K562 (cell line): ENCODE results near the gene NUP98. TPM values are rescaled to one million over a fixed set of nuclear protein-coding genes. Genes with fewer than 3 reads are reported as not detected.

Source experiments
- ATAC-seq: fragments of 200-7000 bp; cut with Tn5 transposase; 3 replicates; pipeline ENCODE4 v1.9.1; 2020; ENCODE audit warnings: moderate library complexity
- BruUV-seq: library from RNA; stranded (reverse); fragments of 400-500 nt; replicated peaks from 2 replicates; lab custom pipeline; 2021; lab: Mats Ljungman, UMichigan
- CTCF ChIA-PET: fragments of 300-600 bp; formaldehyde crosslinking; extraction: SDS; loops from one replicate; lab custom pipeline; 2021; ENCODE audit warnings: low intra/inter-chr PET ratio; lab: Yijun Ruan, JAX
- POLR2A ChIA-PET: fragments of 300-600, 350-650 bp; sonication (Branson Sonifier 250); formaldehyde crosslinking; extraction: SDS; loops from one replicate; lab custom pipeline; 2021; ENCODE audit warnings: antibody characterized with exemption, inconsistent platforms; lab: Yijun Ruan, JAX
- DNase-seq, 4 experiments: peaks; one replicate each; pipeline versions ENCODE4 v3.0.0 to v3.0.0-alpha.2; 2011 to 2018; ENCODE audit warnings: low spot score in 3 of 4, mixed read lengths in 3 of 4; ENCODE audit errors: extremely low read depth in 1 of 4
- FAIRE-seq: peaks from 2 replicates; lab custom pipeline; 2011; peaks lifted over from hg19 to GRCh38; lab: Jason Lieb, UNC
- H2AFZ ChIP-seq: 2 replicates; pipeline ENCODE4 v1.6.0; 2011; ENCODE audit warnings: low read depth, low read length, control low read depth, inconsistent platforms
- H3K27ac ChIP-seq: fragments of 200-600 bp; 3 replicates; pipeline ENCODE4 v1.8.0; 2011; ENCODE audit warnings: low read depth, mild to moderate bottlenecking, control low read depth, inconsistent platforms, low read length, moderate library complexity, mixed read lengths; ENCODE audit errors: extremely low read depth
- H3K27me3 ChIP-seq, 2 experiments: fragments of 300-600 bp in 1 of 2; 2 replicates in 1 of 2; 3 replicates in 1 of 2; pipeline versions ENCODE4 v1.6.0 to v1.8.0; 2011; ENCODE audit warnings: inconsistent platforms in 2 of 2, low read length in 2 of 2, mild to moderate bottlenecking in 1 of 2, mixed read lengths in 1 of 2, moderate library complexity in 1 of 2; ENCODE audit not compliant: control insufficient read depth in 2 of 2, insufficient read depth in 2 of 2
- H3K36me3 ChIP-seq: fragments of 300-600 bp; 3 replicates; pipeline ENCODE4 v1.8.0; 2011; ENCODE audit warnings: mild to moderate bottlenecking, low read length, inconsistent platforms; ENCODE audit not compliant: control insufficient read depth, insufficient read depth
- H3K4me1 ChIP-seq, 2 experiments: fragments of 200-600 bp in 1 of 2; replicated peaks in 1 of 2; 2 replicates in 1 of 2; 3 replicates in 1 of 2; pipeline versions ENCODE4 v1.5.1 to v1.8.0; 2011; ENCODE audit warnings: inconsistent platforms in 2 of 2, low read length in 2 of 2, mild to moderate bottlenecking in 1 of 2, mixed read lengths in 1 of 2, moderate library complexity in 1 of 2; ENCODE audit not compliant: control insufficient read depth in 2 of 2, insufficient read depth in 2 of 2
- H3K4me2 ChIP-seq: 2 replicates; pipeline ENCODE4 v1.6.1; 2011; ENCODE audit warnings: low read length, control low read depth, inconsistent platforms, mixed read lengths; ENCODE audit not compliant: insufficient read depth
- H3K4me3 ChIP-seq: fragments of 200-600 bp; sonication (generic), shearing (Covaris generic); 2 replicates; pipeline ENCODE4 v1.5.1; 2016; ENCODE audit warnings: control low read depth, inconsistent platforms
- H3K79me2 ChIP-seq: fragments of 200-600 bp; 3 replicates; pipeline ENCODE4 v1.8.0; 2011; ENCODE audit warnings: low read length, inconsistent platforms; ENCODE audit not compliant: control insufficient read depth, insufficient read depth
- H3K9ac ChIP-seq, 2 experiments: 2 replicates each; pipeline versions ENCODE4 v1.6.0 to v1.6.1; 2011; ENCODE audit warnings: low read depth in 2 of 2, low read length in 2 of 2, control low read depth in 1 of 2, inconsistent platforms in 1 of 2, mild to moderate bottlenecking in 1 of 2, mixed read lengths in 1 of 2; ENCODE audit not compliant: insufficient read depth in 1 of 2
- H3K9me1 ChIP-seq: one replicate; pipeline ENCODE4 v1.6.0; 2011; ENCODE audit warnings: inconsistent platforms, mild to moderate bottlenecking, low read length, moderate library complexity; ENCODE audit not compliant: control insufficient read depth, insufficient read depth
- H3K9me3 ChIP-seq: replicated peaks from 2 replicates; pipeline ENCODE4 v1.5.1; 2011; ENCODE audit warnings: low read depth, low read length, inconsistent platforms; ENCODE audit not compliant: control insufficient read depth, insufficient read depth
- H4K20me1 ChIP-seq: replicated peaks from 2 replicates; pipeline ENCODE4 v1.6.1; 2011; ENCODE audit warnings: low read length, inconsistent platforms, mixed read lengths; ENCODE audit not compliant: control insufficient read depth, insufficient read depth
- CCNT2 ChIP-seq: IDR thresholded peaks from 2 replicates; pipeline ENCODE4 v1.6.1; 2011; ENCODE audit warnings: borderline replicate concordance, low read depth, mild to moderate bottlenecking, moderate library complexity, mixed read lengths, low read length; ENCODE audit not compliant: insufficient read length; ENCODE audit errors: extremely low read depth
- CXXC5 ChIP-seq: fragments of 250-450 bp; sonication (Bioruptor Pico); IDR thresholded peaks from 2 replicates; pipeline ENCODE4 v1.8.0; 2022; ENCODE audit warnings: inconsistent platforms, mild to moderate bottlenecking, moderate library complexity
- MIER1 ChIP-seq: fragments of 450-650 bp; IDR thresholded peaks from 2 replicates; pipeline ENCODE4 v1.6.1; 2016; ENCODE audit warnings: antibody characterized with exemption, mild to moderate bottlenecking, low read depth
- PML ChIP-seq: IDR thresholded peaks from 2 replicates; pipeline ENCODE4 v1.6.1; 2012; ENCODE audit warnings: low read length, inconsistent platforms
- POLR2AphosphoS5 ChIP-seq: IDR thresholded peaks from 2 replicates; pipeline ENCODE4 v1.6.1; 2011; ENCODE audit warnings: mild to moderate bottlenecking, low read depth, low read length, moderate library complexity; ENCODE audit not compliant: control insufficient read depth, insufficient read depth
- POLR2G ChIP-seq: fragments of 200-400 bp; formaldehyde crosslinking; IDR thresholded peaks from 2 replicates; pipeline ENCODE4 v1.6.1; 2017; ENCODE audit warnings: low read depth, mild to moderate bottlenecking, antibody characterized with exemption, low read length, moderate library complexity
- PYGO2 ChIP-seq: fragments of 450-650 bp; IDR thresholded peaks from 2 replicates; pipeline ENCODE4 v1.6.1; 2016; ENCODE audit warnings: mild to moderate bottlenecking, missing genetic modification characterization, moderate library complexity, missing compliant biosample characterization
- RBFOX2 ChIP-seq: fragments of 200-400 bp; formaldehyde crosslinking; IDR thresholded peaks from 2 replicates; pipeline ENCODE4 v1.6.1; 2017; ENCODE audit warnings: low read depth, mild to moderate bottlenecking, low read length, moderate library complexity
- SIN3A ChIP-seq, 2 experiments: fragments of 150-350 bp in 1 of 2; IDR thresholded peaks; 2 replicates each; pipeline ENCODE4 v1.6.1; 2011 to 2016; ENCODE audit warnings: borderline replicate concordance in 2 of 2, low read depth in 2 of 2, low read length in 2 of 2, mild to moderate bottlenecking in 2 of 2, moderate library complexity in 2 of 2; ENCODE audit not compliant: control insufficient read depth in 1 of 2
- SIN3B ChIP-seq: fragments of 450-650 bp; IDR thresholded peaks from 2 replicates; pipeline ENCODE4 v1.6.1; 2017; ENCODE audit warnings: low read depth, mild to moderate bottlenecking, moderate library complexity
- SMAD4 ChIP-seq: fragments of 250-450 bp; sonication (Bioruptor Pico); conservative IDR thresholded peaks from 2 replicates; pipeline ENCODE4 v1.8.0; 2021; ENCODE audit warnings: inconsistent platforms, mild to moderate bottlenecking, moderate library complexity
- SRSF9 ChIP-seq: fragments of 200-400 bp; formaldehyde crosslinking; IDR thresholded peaks from 2 replicates; pipeline ENCODE4 v1.6.1; 2017; ENCODE audit warnings: low read depth, low read length, borderline replicate concordance
- TRIM24 ChIP-seq, 2 experiments: fragments of 450-650 bp; IDR thresholded peaks; 2 replicates each; pipeline ENCODE4 v1.6.1; 2016
- ZNF253 ChIP-seq: fragments of 250-450 bp; sonication (Bioruptor Pico); conservative IDR thresholded peaks from 2 replicates; pipeline ENCODE4 v1.6.1; 2021; ENCODE audit warnings: mild to moderate bottlenecking
- WGBS: fragments of 100-300 bp; shearing (Covaris generic); methylation state at CpG from one replicate; pipeline ENCODE4 v1.1.6; 2016; ENCODE audit warnings: low coverage, mixed read lengths; ENCODE audit not compliant: insufficient coverage; ENCODE audit errors: missing lambda C conversion rate; 5-methylcytosine and 5-hydroxymethylcytosine counted together
- in situ Hi-C: fragments of 300-500 bp; cut with MboI; formaldehyde crosslinking; loops from 4 replicates; pipeline ENCODE4 v1.15.0; 2018; ENCODE audit warnings: inconsistent platforms, mixed read lengths
- intact Hi-C: fragments of 100-400 bp; cut with micrococcal nuclease; formaldehyde crosslinking; loops from 2 replicates; pipeline ENCODE4 v1.14.2; 2022
- polyA plus RNA-seq, 8 experiments: library from polyadenylated mRNA; depleted of rRNA in 4 of 8; stranded (reverse) in 5 of 8; unstranded in 3 of 8; fragments of >200 nt; fragmentation: Nextera tagmentation in 2 of 8; fragmentation: Illumina TruSeq in 1 of 8; extraction: Ambion mirVana in 2 of 8; extraction: Trizol in 1 of 8; gene quantifications; 2 replicates each; pipeline versions ENCODE4 v1.2.1 to v1.2.3, GENCODE V29; 2011 to 2014; ENCODE audit warnings: inconsistent platforms in 1 of 8, missing spikeins in 1 of 8
- total RNA-seq, 7 experiments: library from RNA; depleted of rRNA in 6 of 7; stranded (reverse); fragments of >200 nt in 6 of 7; fragmentation: Illumina TruSeq in 2 of 7; extraction: Trizol in 2 of 7; gene quantifications; 2 replicates each; pipeline versions ENCODE4 v1.2.1 to v1.2.3, GENCODE V29; 2011 to 2021; ENCODE audit warnings: low replicate concordance in 1 of 7
- TF ChIP-seq, protein P1 (sequence below), 2 experiments: fragments of 200-800 bp in 1 of 2; sonication (Bioruptor generic) in 1 of 2; sonication (generic) in 1 of 2; formaldehyde crosslinking in 1 of 2; IDR thresholded peaks in 1 of 2; conservative IDR thresholded peaks in 1 of 2; 2 replicates each; pipeline versions ENCODE4 v1.5.0 to v1.6.1; 2016 to 2020; ENCODE audit warnings: missing compliant biosample characterization in 1 of 2, missing genetic modification characterization in 1 of 2, missing genetic modification reagents in 1 of 2
- TF ChIP-seq, protein P2 (sequence below): fragments of 250-450 bp; sonication (Bioruptor Pico); IDR thresholded peaks from 2 replicates; pipeline ENCODE4 v1.6.1; 2021; ENCODE audit warnings: mild to moderate bottlenecking

The NUP98 gene
- total and polyA plus RNA-seq, 9 of the 15 experiments (the other 6 are each of a cell fraction or from before 2014, with no cell fraction given): 45.1 to 196 (median 130) TPM

DNA sequence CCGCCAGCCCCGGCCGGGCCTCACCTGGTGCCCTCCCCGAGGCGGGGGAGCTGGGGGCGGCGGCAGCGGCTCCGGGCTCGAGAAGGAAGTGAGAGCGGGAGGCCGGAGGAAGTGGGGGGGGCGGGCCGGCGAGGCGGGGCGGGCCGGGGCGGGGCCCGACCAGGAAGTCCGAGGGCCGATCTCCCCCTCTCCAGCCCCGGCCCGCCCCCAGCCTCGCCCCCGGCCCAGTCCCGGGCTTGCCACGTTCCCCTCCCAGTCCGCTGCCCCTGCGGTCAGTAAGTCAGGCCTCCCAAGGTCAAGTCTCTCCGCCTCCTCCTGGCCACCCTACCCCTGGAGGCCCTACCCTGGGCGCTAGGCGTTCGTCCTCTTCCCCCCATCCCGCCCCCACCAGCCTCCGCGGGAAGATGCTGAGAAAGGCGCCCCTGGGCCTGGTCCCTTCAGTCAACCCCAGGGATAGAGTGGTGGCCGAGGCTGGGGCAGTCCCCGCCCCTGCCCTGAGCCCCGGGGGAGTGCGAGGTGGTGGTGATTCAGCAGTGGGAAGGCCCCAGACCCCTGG lies 43.6 kb upstream of the NUP98 start, which contains the start of gene RHOG (continued):
- TF ChIP-seq PYGO2 (no peak), POLR2AphosphoS5 (peak; percentile 41; the same call in 1 of the 2 replicates)
- TF ChIP-seq, protein P1, sequence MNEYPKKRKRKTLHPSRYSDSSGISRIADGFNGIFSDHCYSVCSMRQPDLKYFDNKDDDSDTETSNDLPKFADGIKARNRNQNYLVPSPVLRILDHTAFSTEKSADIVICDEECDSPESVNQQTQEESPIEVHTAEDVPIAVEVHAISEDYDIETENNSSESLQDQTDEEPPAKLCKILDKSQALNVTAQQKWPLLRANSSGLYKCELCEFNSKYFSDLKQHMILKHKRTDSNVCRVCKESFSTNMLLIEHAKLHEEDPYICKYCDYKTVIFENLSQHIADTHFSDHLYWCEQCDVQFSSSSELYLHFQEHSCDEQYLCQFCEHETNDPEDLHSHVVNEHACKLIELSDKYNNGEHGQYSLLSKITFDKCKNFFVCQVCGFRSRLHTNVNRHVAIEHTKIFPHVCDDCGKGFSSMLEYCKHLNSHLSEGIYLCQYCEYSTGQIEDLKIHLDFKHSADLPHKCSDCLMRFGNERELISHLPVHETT (CRISPR knock-in tag; conservative IDR thresholded peaks at IDR 0.05 in 1 of 2, IDR thresholded peaks at IDR 0.05 in 1 of 2): 0 out of 4 replicates have a peak, but pooled peaks of 1 of the 2 experiments have one; percentile 22
- TF ChIP-seq, all 486 proteins: peak for 25

DNA sequence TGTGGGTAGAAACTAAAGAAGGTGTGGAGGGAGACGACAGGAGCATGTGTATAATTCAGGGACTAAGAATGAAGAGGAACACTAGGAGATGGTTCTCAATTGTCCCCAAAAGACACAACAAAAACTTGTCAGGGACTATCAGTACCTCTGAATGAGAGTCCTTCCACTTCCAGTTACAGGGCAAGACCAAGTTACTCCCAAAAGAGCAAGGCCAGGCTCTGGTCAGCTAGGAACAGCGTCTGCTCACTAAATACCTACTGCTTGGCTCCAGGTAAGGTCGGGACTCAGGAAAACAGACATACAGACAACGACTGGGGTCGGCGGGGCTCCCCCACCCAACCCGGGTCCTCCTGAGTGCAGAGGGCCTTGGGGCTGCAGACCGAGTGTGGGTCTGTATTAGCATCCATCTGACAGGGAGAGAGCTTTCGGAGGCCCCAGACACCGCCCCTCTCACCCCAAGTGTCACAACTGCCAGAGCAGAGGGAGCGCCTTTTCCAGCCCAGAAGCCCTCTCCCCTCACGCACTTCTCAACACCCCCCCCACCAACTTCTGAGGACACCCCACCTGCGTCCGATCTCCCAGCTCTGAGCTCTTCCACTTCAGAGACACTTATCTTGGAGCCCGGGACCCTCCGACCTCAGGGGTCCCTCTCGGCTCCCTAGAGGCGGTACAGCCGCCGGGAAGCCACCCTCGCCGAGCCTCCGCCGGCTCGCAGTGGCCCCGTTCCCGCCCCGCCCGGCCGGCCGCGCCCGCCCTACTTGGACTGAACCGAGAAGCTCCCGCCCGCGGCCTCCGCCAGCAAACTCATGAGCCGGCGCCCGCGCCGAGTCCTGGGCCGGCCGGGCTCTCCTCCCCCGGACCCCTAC lies 42.9 kb upstream of the NUP98 start:
- Histone ChIP-seq H3K9me3 (no peaks in the 10 kb centered on the region), H3K9ac (peak overlapping the region; percentile 84 to 94), H3K79me2 (peaks cover 60% of the 10 kb centered on the region), H3K4me1 (peaks cover 34 to 57% of the 10 kb centered on the region in 2 experiments), H3K9me1 (no peaks in the 10 kb centered on the region), H2AFZ (no peak overlapping the region), H3K4me3 (peak overlapping the region; percentile 89), H3K27ac (peak overlapping the region; percentile 86), H3K27me3 (no peaks in the 10 kb centered on the region), H3K4me2 (peak overlapping the region; percentile 93), H3K36me3 (peaks cover 33% of the 10 kb centered on the region), H4K20me1 (peaks cover 4% of the 10 kb centered on the region; the same call in 1 of the 2 replicates)
- ATAC-seq: peak; percentile 24
- ChIA-PET POLR2A (interaction anchor here (0.5 to 2.7 kb wide), 14 partner anchors 9 to 119 kb away, joined by 3 to 9 read pairs (median 3); partner anchors contain the start of gene STIM1), CTCF (interaction anchor here (0.6 kb wide), 1 partner anchor 15 kb away, joined by 3 read pairs; no protein-coding TSS in a partner anchor)
- peak in 1 of 4 experiments; percentile 45 for DNase-seq
- intact Hi-C loops: no loop called here
- in situ Hi-C loops: no loop called here
- WGBS: 0% methylated on average over 28 of the region's 46 CpGs
- BruUV-seq: no TSS peak
- FAIRE-seq: peak; percentile 29
- peak; percentile 70 for TF ChIP-seq RBFOX2
- peak; percentile 35; the same call in 1 of the 2 replicates for TF ChIP-seq CXXC5
- TF ChIP-seq CCNT2: peak; percentile 38
- TF ChIP-seq, protein P2, sequence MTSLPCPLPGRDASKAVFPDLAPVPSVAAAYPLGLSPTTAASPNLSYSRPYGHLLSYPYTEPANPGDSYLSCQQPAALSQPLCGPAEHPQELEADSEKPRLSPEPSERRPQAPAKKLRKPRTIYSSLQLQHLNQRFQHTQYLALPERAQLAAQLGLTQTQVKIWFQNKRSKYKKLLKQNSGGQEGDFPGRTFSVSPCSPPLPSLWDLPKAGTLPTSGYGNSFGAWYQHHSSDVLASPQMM (CRISPR knock-in tag): no peak
- TF ChIP-seq SIN3B: no peak
- TF ChIP-seq PML: 0 out of 2 replicates have a peak, but pooled peaks have one; percentile 47
- TF ChIP-seq SRSF9: no peak
- TF ChIP-seq ZNF253 (CRISPR knock-in tag): no peak
- TF ChIP-seq POLR2G: peak; percentile 66
- no peak for TF ChIP-seq MIER1
- TF ChIP-seq SIN3A (IDR thresholded peaks at IDR 0.05; ENCODE audit: borderline replicate concordance in 2 of 2, control insufficient read depth in 1 of 2, low read depth in 2 of 2, low read length in 2 of 2): peak in 1 of 2 experiments; percentile 60; a peak in 1 of 4 replicates
- TF ChIP-seq SMAD4 (CRISPR knock-in tag): 0 out of 2 replicates have a peak, but pooled peaks have one; percentile 25
- TF ChIP-seq TRIM24 (IDR thresholded peaks at IDR 0.05): no peak
